Tibial nerve (tissue), 4 donors: ENCODE measurements around the gene CELSR1.

ENCODE experiments used
- EP300 ChIP-seq, 2 donors: sonication (generic); formaldehyde crosslinking; IDR thresholded peaks; one replicate each; pipeline ENCODE4 v1.6.1; 2017; ENCODE audit warnings: antibody characterized with exemption in 2 of 2, mild to moderate bottlenecking in 1 of 2
- POLR2A ChIP-seq, 2 donors: fragments of 450-650 bp; IDR thresholded peaks; one replicate each; pipeline ENCODE4 v1.6.1; 2017; ENCODE audit warnings: antibody characterized with exemption in 2 of 2, mild to moderate bottlenecking in 2 of 2, moderate library complexity in 2 of 2
- TF ChIP-seq, protein P1 (sequence below), 5 experiments: fragments of 200-600 bp in 3 of 5; fragments of 450-650 bp in 2 of 5; sonication (generic) in 3 of 5; IDR thresholded peaks; one replicate each; pipeline ENCODE4 v1.5.1; 2016 to 2019; ENCODE audit warnings: antibody characterized with exemption in 5 of 5, mild to moderate bottlenecking in 3 of 5, moderate library complexity in 2 of 5

- TF ChIP-seq, protein P1, sequence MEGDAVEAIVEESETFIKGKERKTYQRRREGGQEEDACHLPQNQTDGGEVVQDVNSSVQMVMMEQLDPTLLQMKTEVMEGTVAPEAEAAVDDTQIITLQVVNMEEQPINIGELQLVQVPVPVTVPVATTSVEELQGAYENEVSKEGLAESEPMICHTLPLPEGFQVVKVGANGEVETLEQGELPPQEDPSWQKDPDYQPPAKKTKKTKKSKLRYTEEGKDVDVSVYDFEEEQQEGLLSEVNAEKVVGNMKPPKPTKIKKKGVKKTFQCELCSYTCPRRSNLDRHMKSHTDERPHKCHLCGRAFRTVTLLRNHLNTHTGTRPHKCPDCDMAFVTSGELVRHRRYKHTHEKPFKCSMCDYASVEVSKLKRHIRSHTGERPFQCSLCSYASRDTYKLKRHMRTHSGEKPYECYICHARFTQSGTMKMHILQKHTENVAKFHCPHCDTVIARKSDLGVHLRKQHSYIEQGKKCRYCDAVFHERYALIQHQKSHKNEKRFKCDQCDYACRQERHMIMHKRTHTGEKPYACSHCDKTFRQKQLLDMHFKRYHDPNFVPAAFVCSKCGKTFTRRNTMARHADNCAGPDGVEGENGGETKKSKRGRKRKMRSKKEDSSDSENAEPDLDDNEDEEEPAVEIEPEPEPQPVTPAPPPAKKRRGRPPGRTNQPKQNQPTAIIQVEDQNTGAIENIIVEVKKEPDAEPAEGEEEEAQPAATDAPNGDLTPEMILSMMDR (IDR thresholded peaks at IDR 0.05): no peak
- TF ChIP-seq EP300 (IDR thresholded peaks at IDR 0.05) (no peak), POLR2A (IDR thresholded peaks at IDR 0.05) (no peak)
These were observed 84.2 kb downstream of the CELSR1 start for GRCh38 chr22:46453006-46453828.
